ENCODE measurements around the gene PALM2AKAP2.

Gene PALM2AKAP2

GRCh38 chr9:109771796-109772531 is 8.0 kb upstream of the PALM2AKAP2 start:
- Histone ChIP-seq H2AFZ (ENCODE audit: low read length) (no peak overlapping the region), H3K27me3 (ENCODE audit: insufficient read depth, low read length, poor library complexity, severe bottlenecking) (no peaks in the 10 kb centered on the region), H4K20me1 (ENCODE audit: insufficient read depth, low read length, poor library complexity, severe bottlenecking) (no peaks in the 10 kb centered on the region), H3K9ac (ENCODE audit: low read depth, low read length, poor library complexity, severe bottlenecking) (no peak overlapping the region), H3K36me3 (ENCODE audit: insufficient read depth, low read length) (no peaks in the 10 kb centered on the region), H3K4me2 (ENCODE audit: low read depth, low read length, poor library complexity, severe bottlenecking) (no peak overlapping the region), H3K4me1 (ENCODE audit: insufficient read depth, low read length, poor library complexity, severe bottlenecking) (no peaks in the 10 kb centered on the region), H3K4me3 (ENCODE audit: low read length, poor library complexity, severe bottlenecking) (no peak overlapping the region), H3K79me2 (ENCODE audit: insufficient read depth, low read length) (no peaks in the 10 kb centered on the region), H3F3A (ENCODE audit: low read depth) (no peaks in the 10 kb centered on the region), H3K9me2 (replicated peaks; ENCODE audit: low read depth, low read length) (no peaks in the 10 kb centered on the region), H3K9me3 (ENCODE audit: insufficient read depth, low read depth, low read length) (no peaks in the 10 kb centered on the region)
- TF ChIP-seq CTCF (conservative IDR thresholded peaks at IDR 0.05; ENCODE audit: low read length) (no peak), EZH2phosphoT487 (IDR thresholded peaks at IDR 0.05; ENCODE audit: borderline replicate concordance) (no peak)

DNA sequence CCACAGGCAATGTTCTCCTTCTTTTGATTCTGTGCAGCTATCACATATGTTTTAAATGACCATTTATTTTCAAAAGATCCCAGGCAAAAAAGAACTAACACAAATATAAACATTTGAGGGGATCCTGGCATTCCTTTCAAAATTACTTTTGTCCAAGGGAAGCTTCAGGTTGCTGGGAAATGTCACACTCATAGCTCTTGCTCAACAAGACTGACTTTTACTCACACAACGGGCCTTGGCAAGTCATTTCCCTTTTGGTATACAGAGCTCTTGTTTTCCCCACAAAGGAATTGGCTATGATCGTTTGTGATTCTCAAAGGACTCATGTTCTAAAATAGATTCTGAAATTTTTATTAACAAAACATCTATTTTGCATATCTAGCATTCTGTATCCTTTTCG is 4.5 kb upstream of the PALM2AKAP2 start:
- H2AFZ ChIP-seq (ENCODE audit: low read length): no peak overlapping the region
- no peaks in the 10 kb centered on the region for H3K9me3 ChIP-seq (ENCODE audit: insufficient read depth, low read depth, low read length)
- no peaks in the 10 kb centered on the region for H3K36me3 ChIP-seq (ENCODE audit: insufficient read depth, low read length)
- H3F3A ChIP-seq (ENCODE audit: low read depth): no peaks in the 10 kb centered on the region
- no peak overlapping the region for H3K4me2 ChIP-seq (ENCODE audit: low read depth, low read length, poor library complexity, severe bottlenecking)
- H3K9ac ChIP-seq (ENCODE audit: low read depth, low read length, poor library complexity, severe bottlenecking): no peak overlapping the region
- no peaks in the 10 kb centered on the region for H3K79me2 ChIP-seq (ENCODE audit: insufficient read depth, low read length)
- no peaks in the 10 kb centered on the region for H3K9me2 ChIP-seq (replicated peaks; ENCODE audit: low read depth, low read length)
- no peaks in the 10 kb centered on the region for H3K27me3 ChIP-seq (ENCODE audit: insufficient read depth, low read length, poor library complexity, severe bottlenecking)
- H3K4me3 ChIP-seq (ENCODE audit: low read length, poor library complexity, severe bottlenecking): no peak overlapping the region
- H4K20me1 ChIP-seq (ENCODE audit: insufficient read depth, low read length, poor library complexity, severe bottlenecking): no peaks in the 10 kb centered on the region
- H3K4me1 ChIP-seq (ENCODE audit: insufficient read depth, low read length, poor library complexity, severe bottlenecking): no peaks in the 10 kb centered on the region
- no peak for TF ChIP-seq CTCF (conservative IDR thresholded peaks at IDR 0.05; ENCODE audit: low read length)
- no peak for TF ChIP-seq EZH2phosphoT487 (IDR thresholded peaks at IDR 0.05; ENCODE audit: borderline replicate concordance)

- Histone ChIP-seq H4K20me1 (ENCODE audit: insufficient read depth, low read length, poor library complexity, severe bottlenecking) (no peaks in the 10 kb centered on the region), H2AFZ (ENCODE audit: low read length) (no peak overlapping the region), H3K4me1 (ENCODE audit: insufficient read depth, low read length, poor library complexity, severe bottlenecking) (no peaks in the 10 kb centered on the region), H3K36me3 (ENCODE audit: insufficient read depth, low read length) (no peaks in the 10 kb centered on the region), H3K79me2 (ENCODE audit: insufficient read depth, low read length) (no peaks in the 10 kb centered on the region), H3K9me2 (replicated peaks; ENCODE audit: low read depth, low read length) (no peaks in the 10 kb centered on the region), H3K4me3 (ENCODE audit: low read length, poor library complexity, severe bottlenecking) (no peak overlapping the region), H3K27me3 (ENCODE audit: insufficient read depth, low read length, poor library complexity, severe bottlenecking) (no peaks in the 10 kb centered on the region), H3K9me3 (ENCODE audit: insufficient read depth, low read depth, low read length) (no peaks in the 10 kb centered on the region), H3K4me2 (ENCODE audit: low read depth, low read length, poor library complexity, severe bottlenecking) (no peak overlapping the region), H3F3A (ENCODE audit: low read depth) (no peaks in the 10 kb centered on the region), H3K9ac (ENCODE audit: low read depth, low read length, poor library complexity, severe bottlenecking) (no peak overlapping the region)
- no peak for TF ChIP-seq EZH2phosphoT487 (IDR thresholded peaks at IDR 0.05; ENCODE audit: borderline replicate concordance)
- no peak for TF ChIP-seq CTCF (conservative IDR thresholded peaks at IDR 0.05; ENCODE audit: low read length)
Observed at GRCh38 chr9:109776391-109776790, 3.6 kb upstream of the PALM2AKAP2 start.
